HEK293T (cell line): ENCODE data around the gene EXOC7.

ENCODE experiments used
- ARNT ChIP-seq: fragments of 450-650 bp; IDR thresholded peaks from 2 replicates; pipeline ENCODE4 v1.6.1; 2017; ENCODE audit warnings: mild to moderate bottlenecking
- BHLHE40 ChIP-seq: fragments of 450-650 bp; IDR thresholded peaks from 2 replicates; pipeline ENCODE4 v1.6.1; 2016; ENCODE audit warnings: mild to moderate bottlenecking, moderate library complexity, borderline replicate concordance
- CTBP1 ChIP-seq: fragments of 450-650 bp; IDR thresholded peaks from 2 replicates; pipeline ENCODE4 v1.6.1; 2016; ENCODE audit warnings: borderline replicate concordance
- ELF4 ChIP-seq: fragments of 450-650 bp; IDR thresholded peaks from 2 replicates; pipeline ENCODE4 v1.6.1; 2017; ENCODE audit warnings: antibody characterized with exemption
- FOXK2 ChIP-seq: fragments of 450-650 bp; IDR thresholded peaks from 2 replicates; pipeline ENCODE4 v1.6.1; 2016; ENCODE audit warnings: mild to moderate bottlenecking
- FOXM1 ChIP-seq: fragments of 450-650 bp; IDR thresholded peaks from 2 replicates; pipeline ENCODE4 v1.6.1; 2017; ENCODE audit warnings: mild to moderate bottlenecking, borderline replicate concordance
- L3MBTL2 ChIP-seq: fragments of 450-650 bp; conservative IDR thresholded peaks from 2 replicates; pipeline ENCODE4 v1.6.1; 2016; ENCODE audit warnings: mild to moderate bottlenecking
- LEF1 ChIP-seq: fragments of 450-650 bp; IDR thresholded peaks from 2 replicates; pipeline ENCODE4 v1.6.1; 2017; ENCODE audit warnings: mild to moderate bottlenecking, borderline replicate concordance
- NFRKB ChIP-seq: fragments of 450-650 bp; IDR thresholded peaks from 2 replicates; pipeline ENCODE4 v1.6.1; 2016; ENCODE audit warnings: mild to moderate bottlenecking, moderate library complexity
- SP1 ChIP-seq: fragments of 450-650 bp; IDR thresholded peaks from 2 replicates; pipeline ENCODE4 v1.6.1; 2017
- SUZ12 ChIP-seq: fragments of 450-650 bp; IDR thresholded peaks from 2 replicates; pipeline ENCODE4 v1.6.1; 2016; ENCODE audit warnings: mild to moderate bottlenecking
- TARDBP ChIP-seq: fragments of 450-650 bp; IDR thresholded peaks from 2 replicates; pipeline ENCODE4 v1.6.1; 2016
- TF ChIP-seq, protein P1 (sequence below): fragments of 450-650 bp; IDR thresholded peaks from 2 replicates; pipeline ENCODE4 v1.6.1; 2016

DNA sequence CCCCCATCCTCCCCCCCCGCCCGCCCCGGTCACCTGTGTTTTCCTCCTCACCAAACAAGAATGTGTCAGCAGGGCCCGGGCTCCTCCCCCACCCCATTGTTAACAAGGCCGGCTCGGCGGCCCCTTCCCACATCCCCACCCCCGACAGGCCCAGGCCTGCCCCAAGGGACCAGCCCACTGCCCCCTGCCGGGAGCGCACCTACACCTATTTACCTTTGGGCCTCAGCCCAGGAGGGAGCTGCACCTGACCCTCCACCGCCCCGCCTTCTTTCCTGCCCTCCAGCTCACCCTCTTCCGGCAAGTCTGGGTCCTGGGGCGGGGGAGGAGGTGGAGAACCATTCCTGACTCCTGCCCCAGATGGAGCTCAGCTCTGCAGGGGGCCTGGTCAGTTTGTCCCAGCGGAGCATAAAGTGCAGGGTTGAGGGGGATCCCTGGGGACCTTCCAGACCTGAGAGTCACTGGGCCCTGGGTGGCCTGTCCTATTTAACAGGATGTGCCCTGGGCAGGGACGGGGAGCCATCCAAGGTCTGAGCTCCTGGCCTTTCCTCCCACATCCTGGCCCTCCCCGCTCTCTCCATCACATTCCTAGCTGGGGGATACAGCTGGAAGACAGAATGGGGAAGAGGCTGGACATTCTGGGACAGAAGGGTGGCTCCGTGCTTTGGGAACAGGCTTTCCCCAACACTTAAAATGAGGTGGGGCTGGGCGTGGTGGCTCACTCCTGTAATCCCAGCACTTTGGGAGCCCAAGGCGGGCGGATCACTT lies 29.2 kb upstream of the EXOC7 start:
- TF ChIP-seq, protein P1, sequence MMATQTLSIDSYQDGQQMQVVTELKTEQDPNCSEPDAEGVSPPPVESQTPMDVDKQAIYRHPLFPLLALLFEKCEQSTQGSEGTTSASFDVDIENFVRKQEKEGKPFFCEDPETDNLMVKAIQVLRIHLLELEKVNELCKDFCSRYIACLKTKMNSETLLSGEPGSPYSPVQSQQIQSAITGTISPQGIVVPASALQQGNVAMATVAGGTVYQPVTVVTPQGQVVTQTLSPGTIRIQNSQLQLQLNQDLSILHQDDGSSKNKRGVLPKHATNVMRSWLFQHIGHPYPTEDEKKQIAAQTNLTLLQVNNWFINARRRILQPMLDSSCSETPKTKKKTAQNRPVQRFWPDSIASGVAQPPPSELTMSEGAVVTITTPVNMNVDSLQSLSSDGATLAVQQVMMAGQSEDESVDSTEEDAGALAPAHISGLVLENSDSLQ = no peak
- TF ChIP-seq BHLHE40 (no peak), TARDBP (no peak), ELF4 (no peak), SP1 (no peak), CTBP1 (no peak), L3MBTL2 (no peak), NFRKB (no peak), FOXK2 (no peak), ARNT (no peak), SUZ12 (no peak), LEF1 (no peak), FOXM1 (no peak)
